ENCODE measurements around the gene PTPRM.

DNA sequence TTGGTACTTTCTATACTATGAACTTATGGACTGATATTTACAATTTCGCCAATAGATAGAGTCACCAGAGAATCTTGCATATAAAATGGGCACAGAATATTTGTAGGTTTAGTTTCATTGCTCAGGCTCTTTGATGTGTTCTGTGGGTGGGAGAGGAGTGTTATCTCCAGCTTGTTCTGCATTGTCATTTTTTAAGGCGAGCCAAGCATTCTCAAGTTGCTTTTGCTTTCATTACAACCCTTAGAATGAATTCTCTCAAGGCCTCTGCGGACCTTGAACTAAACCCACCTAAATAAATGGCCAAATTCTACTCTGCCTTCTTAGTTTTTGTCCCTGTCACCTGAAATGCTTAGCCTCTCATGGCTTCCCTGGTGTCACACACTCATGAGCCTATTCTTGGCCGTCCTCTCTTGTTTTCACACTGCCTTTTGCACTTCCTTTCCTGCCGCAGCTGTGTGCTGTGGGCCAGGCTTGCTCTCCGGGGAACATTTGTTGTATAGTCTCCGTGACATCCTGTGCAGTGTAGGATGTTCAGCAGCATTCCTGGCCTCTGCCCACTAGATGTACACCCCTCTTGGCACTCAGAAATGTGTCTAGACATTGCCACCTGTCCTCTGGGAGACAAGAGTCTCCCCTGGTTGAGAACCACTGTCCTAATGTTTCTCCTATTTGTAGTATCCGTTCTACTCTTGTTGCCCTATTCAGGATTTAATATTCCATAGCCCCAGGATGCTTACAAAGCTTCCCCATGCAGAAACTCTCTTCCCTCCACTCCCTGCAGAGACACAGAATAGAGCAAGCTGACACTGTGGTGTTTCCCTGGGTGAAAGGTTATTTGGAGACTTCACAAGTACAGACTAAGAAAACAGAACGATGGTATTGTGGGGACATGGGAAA lies 255.6 kb downstream of the PTPRM start:
- no peak for TF ChIP-seq POLR2A (IDR thresholded peaks at IDR 0.05)
- TF ChIP-seq, protein P1, sequence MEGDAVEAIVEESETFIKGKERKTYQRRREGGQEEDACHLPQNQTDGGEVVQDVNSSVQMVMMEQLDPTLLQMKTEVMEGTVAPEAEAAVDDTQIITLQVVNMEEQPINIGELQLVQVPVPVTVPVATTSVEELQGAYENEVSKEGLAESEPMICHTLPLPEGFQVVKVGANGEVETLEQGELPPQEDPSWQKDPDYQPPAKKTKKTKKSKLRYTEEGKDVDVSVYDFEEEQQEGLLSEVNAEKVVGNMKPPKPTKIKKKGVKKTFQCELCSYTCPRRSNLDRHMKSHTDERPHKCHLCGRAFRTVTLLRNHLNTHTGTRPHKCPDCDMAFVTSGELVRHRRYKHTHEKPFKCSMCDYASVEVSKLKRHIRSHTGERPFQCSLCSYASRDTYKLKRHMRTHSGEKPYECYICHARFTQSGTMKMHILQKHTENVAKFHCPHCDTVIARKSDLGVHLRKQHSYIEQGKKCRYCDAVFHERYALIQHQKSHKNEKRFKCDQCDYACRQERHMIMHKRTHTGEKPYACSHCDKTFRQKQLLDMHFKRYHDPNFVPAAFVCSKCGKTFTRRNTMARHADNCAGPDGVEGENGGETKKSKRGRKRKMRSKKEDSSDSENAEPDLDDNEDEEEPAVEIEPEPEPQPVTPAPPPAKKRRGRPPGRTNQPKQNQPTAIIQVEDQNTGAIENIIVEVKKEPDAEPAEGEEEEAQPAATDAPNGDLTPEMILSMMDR (IDR thresholded peaks at IDR 0.05), result no peak
